Activated naive CD4-positive, alpha-beta T cell (primary cell): ENCODE measurements around the gene PLCH1.

Experiments used
- DNase-seq, 4 experiments: peaks; one replicate each; lab custom pipeline; 2025; lab: John Stamatoyannopoulos, UW

PLCH1 gene

GRCh38 chr3:155465664-155466063 lies 279.2 kb downstream of the PLCH1 start:
- no peak for DNase-seq

- DNase-seq, result no peak
These were observed 282.2 kb downstream of the PLCH1 start for GRCh38 chr3:155462672-155463071.

GRCh38 chr3:155457591-155457990 lies 287.3 kb downstream of the PLCH1 start:
- DNase-seq, result no peak

- DNase-seq, result no peak
These were observed 289.1 kb downstream of the PLCH1 start for GRCh38 chr3:155455765-155456164.

- no peak for DNase-seq
These were observed 291.4 kb downstream of the PLCH1 start for GRCh38 chr3:155453512-155453911.

GRCh38 chr3:155449613-155450267 lies 295.1 kb downstream of the PLCH1 start:
- no peak for DNase-seq

GRCh38 chr3:155448531-155448930 lies 296.3 kb downstream of the PLCH1 start:
- no peak for DNase-seq

- no peak for DNase-seq
These were observed 298.5 kb downstream of the PLCH1 start for GRCh38 chr3:155446366-155446765.

GRCh38 chr3:155444771-155445170 lies 300.1 kb downstream of the PLCH1 start:
- no peak for DNase-seq

GRCh38 chr3:155443815-155444214 lies 301.1 kb downstream of the PLCH1 start:
- no peak for DNase-seq

GRCh38 chr3:155442072-155442471 lies 302.8 kb downstream of the PLCH1 start:
- no peak for DNase-seq

GRCh38 chr3:155441506-155441905 lies 303.4 kb downstream of the PLCH1 start:
- DNase-seq, result no peak

GRCh38 chr3:155441026-155441425 lies 303.8 kb downstream of the PLCH1 start:
- no peak for DNase-seq

- no peak for DNase-seq
These were observed 309.1 kb downstream of the PLCH1 start for GRCh38 chr3:155435821-155436220.

GRCh38 chr3:155431856-155432570 lies 312.9 kb downstream of the PLCH1 start:
- no peak for DNase-seq

GRCh38 chr3:155428563-155428962 lies 316.3 kb downstream of the PLCH1 start:
- no peak for DNase-seq

- no peak for DNase-seq
These were observed 318.2 kb downstream of the PLCH1 start for GRCh38 chr3:155426524-155427230.

GRCh38 chr3:155425396-155425795 lies 319.5 kb downstream of the PLCH1 start:
- no peak for DNase-seq

GRCh38 chr3:155424323-155424710 lies 320.6 kb downstream of the PLCH1 start:
- DNase-seq, result no peak

GRCh38 chr3:155423526-155424322 lies 321.1 kb downstream of the PLCH1 start:
- no peak for DNase-seq

- DNase-seq, result no peak
These were observed 323.9 kb downstream of the PLCH1 start for GRCh38 chr3:155420881-155421486.

- DNase-seq, result no peak
These were observed 324.5 kb downstream of the PLCH1 start for GRCh38 chr3:155420406-155420805.
